Ovary (tissue), 9 donors: ENCODE results near the gene RSF1. TPM values are rescaled to one million over a fixed set of nuclear protein-coding genes. Genes with fewer than 3 reads are reported as not detected.

Experiments used
- DNase-seq, 5 donors: peaks; one replicate each; pipeline ENCODE4 v3.0.0-alpha.2; 2019 to 2020
- H3K27ac ChIP-seq, 2 donors: fragments of 200-600 bp; one replicate each; pipeline versions ENCODE4 v1.5.1 to v1.8.0; 2019 to 2022
- H3K27me3 ChIP-seq: fragments of 200-600 bp; one replicate; pipeline ENCODE4 v1.8.0; 2022
- H3K36me3 ChIP-seq: fragments of 200-600 bp; sonication (generic); one replicate; pipeline ENCODE4 v1.5.1; 2019
- H3K4me1 ChIP-seq: one replicate; pipeline ENCODE4 v1.8.1; 2013; ENCODE audit warnings: mild to moderate bottlenecking, moderate library complexity; ENCODE audit not compliant: insufficient read depth
- H3K4me3 ChIP-seq: fragments of 200-600 bp; sonication (generic); one replicate; pipeline ENCODE4 v1.5.1; 2017
- H3K9me3 ChIP-seq, 2 donors: fragments of 200-600 bp in 1 of 2; sonication (generic) in 1 of 2; one replicate each; pipeline versions ENCODE4 v1.5.1 to v1.8.1; 2013 to 2019; ENCODE audit warnings: mild to moderate bottlenecking in 1 of 2, moderate library complexity in 1 of 2
- CTCF ChIP-seq, 3 donors: fragments of 450-650 bp in 2 of 3; fragments of 200-600 bp in 1 of 3; IDR thresholded peaks; one replicate each; pipeline versions ENCODE4 v1.5.1 to v1.8.0; 2016 to 2022; ENCODE audit warnings: antibody characterized with exemption in 3 of 3, mild to moderate bottlenecking in 1 of 3
- EP300 ChIP-seq: sonication (generic); formaldehyde crosslinking; IDR thresholded peaks from one replicate; pipeline ENCODE4 v1.6.1; 2017; ENCODE audit warnings: antibody characterized with exemption
- POLR2A ChIP-seq: fragments of 450-650 bp; IDR thresholded peaks from one replicate; pipeline ENCODE4 v1.6.1; 2017; ENCODE audit warnings: antibody characterized with exemption, mild to moderate bottlenecking, moderate library complexity
- WGBS, 3 donors: extraction: QIAGEN DNeasy Blood & Tissue Kit in 1 of 3; methylation state at CpG; one replicate each; pipeline versions ENCODE4 v1.1.5 to v1.1.7; 2013 to 2017; 5-methylcytosine and 5-hydroxymethylcytosine counted together
- intact Hi-C, 4 donors: fragments of 100-400 bp; cut with DNase I; formaldehyde crosslinking; loops; one replicate each; pipeline versions ENCODE4 v1.11.0 to v1.15.1; 2022 to 2023
- polyA plus RNA-seq, 2 donors: library from polyadenylated mRNA; stranded (reverse); fragments of 200-250 nt in 1 of 2; fragments of 350-450 nt in 1 of 2; fragmentation: Illumina TruSeq in 1 of 2; extraction: RNeasy Lipid Tissue Mini Kit (QIAGEN cat#74804) in 1 of 2; gene quantifications; one replicate each; pipeline ENCODE4 v1.2.3, GENCODE V29; 2013 to 2014
- total RNA-seq, 7 donors: library from RNA; depleted of rRNA in 2 of 7; stranded (reverse); fragments of >200 nt in 2 of 7; fragmentation: NEBNext Ultra II Directional in 3 of 7; extraction: Animal tissue kit (Norgen Biotek cat#: 25700) in 3 of 7; gene quantifications; one replicate each; pipeline versions ENCODE4 v1.1.0 to v1.2.4, GENCODE V29; 2016 to 2023
- donor health status: DM: no; HTN: no; CAD: no; lungs with moderate emphysema.
- donor health status: DM: no; HTN: no; CAD: no.
- donor health status: Bipolar disorder and iron deficiency.
- donor health status: DM: yes; HTN: yes; CAD: no.
- donor health status: DM: no; HTN: no; CAD: no.
- donor health status: DM: yes; HTN: yes; CAD: no.

The RSF1 gene
- total and polyA plus RNA-seq, 9 donors: 14.8 to 89.2 (median 76.4) TPM

GRCh38 chr11:77650123-77650522, 170.4 kb downstream of the RSF1 start:
- intact Hi-C loops: no loop called here
- Histone ChIP-seq H3K36me3 (no peaks in the 10 kb centered on the region), H3K27me3 (no peaks in the 10 kb centered on the region), H3K9me3 (no peaks in the 10 kb centered on the region), H3K4me1 (no peaks in the 10 kb centered on the region), H3K27ac (no peak overlapping the region), H3K4me3 (no peak overlapping the region)
- DNase-seq: no peak
- TF ChIP-seq CTCF (IDR thresholded peaks at IDR 0.05) (no peak), POLR2A (no peak), EP300 (no peak)
- WGBS, 3 donors: 68 to 76% (median 72%) methylated on average over 3 of the region's 3 CpGs

GRCh38 chr11:77647654-77648305, 172.7 kb downstream of the RSF1 start:
- no peaks in the 10 kb centered on the region for H3K27me3 ChIP-seq
- no peaks in the 10 kb centered on the region for H3K36me3 ChIP-seq
- no peaks in the 10 kb centered on the region for H3K4me1 ChIP-seq
- TF ChIP-seq CTCF (IDR thresholded peaks at IDR 0.05) (no peak), POLR2A (no peak), EP300 (no peak)
- intact Hi-C loops: no loop called here
- no peak overlapping the region for H3K4me3 ChIP-seq
- no peak for DNase-seq
- H3K27ac ChIP-seq: no peak overlapping the region
- H3K9me3 ChIP-seq: no peaks in the 10 kb centered on the region
- WGBS, 3 donors: 44 to 67% (median 49%) methylated on average over 3 of the region's 3 CpGs

- Histone ChIP-seq H3K27ac (no peak overlapping the region), H3K4me1 (no peaks in the 10 kb centered on the region), H3K36me3 (no peaks in the 10 kb centered on the region), H3K9me3 (no peaks in the 10 kb centered on the region), H3K27me3 (no peaks in the 10 kb centered on the region), H3K4me3 (no peak overlapping the region)
- intact Hi-C loops: no loop called here
- WGBS, 3 donors: 79 to 90% (median 82%) methylated on average over 1 of the region's 1 CpG
- TF ChIP-seq EP300: no peak
- no peak for TF ChIP-seq CTCF (IDR thresholded peaks at IDR 0.05)
- no peak for TF ChIP-seq POLR2A
- no peak for DNase-seq
Measured at GRCh38 chr11:77644887-77645286, 175.6 kb downstream of the RSF1 start.

- intact Hi-C loops: no loop called here
- no peaks in the 10 kb centered on the region for H3K27me3 ChIP-seq
- 83 to 89% (median 87%) methylated on average over 2 of the region's 2 CpGs for WGBS, 3 donors
Measured at GRCh38 chr11:77642228-77642627, 178.3 kb downstream of the RSF1 start.

More at GRCh38 chr11:77642228-77642627, 178.3 kb downstream of the RSF1 start:
- Histone ChIP-seq H3K36me3 (no peaks in the 10 kb centered on the region), H3K4me1 (peaks cover 4% of the 10 kb centered on the region), H3K9me3 (no peaks in the 10 kb centered on the region), H3K4me3 (no peak overlapping the region), H3K27ac (no peak overlapping the region)
- TF ChIP-seq POLR2A (no peak), CTCF (IDR thresholded peaks at IDR 0.05) (no peak), EP300 (no peak)
- DNase-seq: no peak
